ENCODE results near the gene NACC2.
"Not testable (repeated sequence)": the region's sequence is repeated elsewhere in the genome, so short reads cannot be mapped to it uniquely, and the experiment has no call there.

NACC2 gene

GRCh38 chr9:136110082-136111061 lies 15.3 kb upstream of the NACC2 start:
- peak; percentile 30 for DNase-seq (ENCODE audit: low spot score)

GRCh38 chr9:136109351-136110081 lies 14.4 kb upstream of the NACC2 start:
- DNase-seq (ENCODE audit: low spot score): peak; percentile 89

GRCh38 chr9:136108648-136109266 lies 13.7 kb upstream of the NACC2 start:
- DNase-seq (ENCODE audit: low spot score): no peak

GRCh38 chr9:136107953-136108647 lies 13.0 kb upstream of the NACC2 start:
- no peak for DNase-seq (ENCODE audit: low spot score)

DNA sequence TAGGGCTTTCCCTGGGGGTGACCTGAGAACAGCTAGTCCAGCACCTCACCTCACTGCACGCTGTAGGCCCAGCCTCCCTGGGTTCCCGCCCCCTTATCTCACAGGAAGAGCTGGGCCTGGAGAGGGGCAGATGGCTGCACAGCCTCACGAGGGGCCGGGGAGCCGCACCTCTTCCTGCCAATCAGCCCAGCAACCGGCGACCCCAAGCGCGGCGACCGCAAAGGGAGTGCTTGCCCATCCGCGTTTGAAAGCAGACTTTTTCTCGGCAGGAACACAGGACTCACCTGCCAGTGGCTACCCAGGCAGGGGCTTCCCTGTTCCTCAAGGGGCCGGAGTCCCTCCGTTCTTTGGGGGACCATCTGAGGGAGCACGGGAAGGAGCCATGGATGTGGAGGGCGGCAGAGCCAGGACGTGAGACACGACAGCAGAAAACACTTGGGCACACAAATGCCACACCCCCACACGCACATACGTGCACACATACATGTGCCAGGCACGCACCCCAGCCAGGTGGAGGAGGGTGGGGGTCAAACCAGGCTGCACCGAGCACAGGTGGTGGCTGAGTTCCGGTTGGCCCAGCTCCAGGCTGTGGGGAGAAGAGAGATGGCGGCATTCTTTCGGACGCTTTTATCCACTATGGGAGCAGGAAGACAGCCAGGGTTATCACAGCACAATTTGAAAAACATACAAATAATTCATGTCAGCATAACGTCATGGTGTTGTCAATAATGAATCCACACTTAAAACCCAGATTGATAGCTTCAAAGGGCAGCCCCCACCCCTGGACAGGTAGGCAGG lies 12.3 kb upstream of the NACC2 start:
- DNase-seq (ENCODE audit: low spot score): no peak

GRCh38 chr9:136105398-136106135 lies 10.5 kb upstream of the NACC2 start:
- no peak for DNase-seq (ENCODE audit: low spot score)

DNA sequence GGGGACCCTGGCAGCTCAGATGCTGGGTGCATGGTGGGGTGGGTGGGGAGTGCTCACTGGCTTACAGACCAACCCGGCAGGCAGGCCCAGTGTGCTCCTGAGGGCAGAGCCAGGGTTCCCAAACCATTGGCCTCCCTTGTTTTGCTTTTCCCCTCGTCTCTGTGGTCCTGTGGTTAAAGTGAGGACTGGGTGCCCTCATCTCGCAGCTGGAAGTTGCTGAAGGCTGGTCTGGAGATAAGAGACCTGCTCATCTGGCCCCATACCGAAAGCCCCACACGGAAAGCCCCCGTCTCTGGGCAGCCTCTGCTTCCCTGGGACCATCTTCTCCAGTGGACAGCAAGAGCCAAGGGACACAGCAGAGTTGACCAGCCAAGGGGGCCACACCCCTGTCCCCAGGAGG lies 9.8 kb upstream of the NACC2 start:
- DNase-seq (ENCODE audit: low spot score): no peak

- no peak for DNase-seq (ENCODE audit: low spot score)
These were observed 9.4 kb upstream of the NACC2 start for GRCh38 chr9:136104488-136104800.

DNA sequence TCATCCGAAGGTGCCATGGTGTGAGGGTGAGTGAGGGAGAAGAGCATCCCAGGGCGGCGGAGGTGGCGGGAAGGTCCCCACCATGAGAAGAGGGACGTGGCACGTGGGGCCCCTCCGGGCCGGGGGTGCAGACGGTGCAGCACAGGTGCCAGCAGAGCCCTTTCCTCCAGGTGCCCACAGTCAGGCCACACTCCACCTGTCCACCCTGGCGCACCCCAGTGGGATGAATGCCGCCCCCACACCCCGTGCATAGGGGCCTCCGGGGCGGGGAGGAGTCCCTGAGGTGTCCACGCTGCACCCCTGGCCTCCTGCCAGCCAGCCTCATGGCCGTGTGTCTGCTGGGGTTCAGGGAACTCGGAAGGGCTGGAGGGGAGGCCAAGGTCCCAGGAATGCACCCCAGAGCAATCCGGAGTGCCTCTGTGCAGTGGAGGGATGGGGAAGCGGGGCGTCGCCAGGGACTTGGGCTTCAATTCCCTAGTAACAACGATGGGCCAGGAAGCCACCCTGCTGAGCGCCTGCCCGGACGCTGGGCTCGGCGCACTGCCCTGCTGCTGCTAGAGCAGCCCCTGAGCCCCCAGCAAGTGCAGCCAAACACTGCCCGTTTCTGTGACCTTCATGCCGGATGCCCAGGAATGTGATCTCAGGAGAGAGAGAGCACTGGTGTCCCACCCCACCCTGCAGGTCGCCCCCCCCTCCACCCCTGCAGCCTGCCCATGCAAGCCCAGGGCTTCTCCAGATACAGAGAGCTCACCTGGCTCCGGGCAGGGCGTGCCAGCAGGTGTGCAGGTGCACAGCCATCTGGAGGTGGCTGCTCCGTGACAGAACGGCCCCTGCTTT lies 8.8 kb upstream of the NACC2 start:
- DNase-seq (ENCODE audit: low spot score): no peak

GRCh38 chr9:136101615-136102074 lies 6.6 kb upstream of the NACC2 start:
- not testable (repeated sequence) for DNase-seq (ENCODE audit: low spot score)

- DNase-seq (ENCODE audit: low spot score): no peak
These were observed 5.9 kb upstream of the NACC2 start for GRCh38 chr9:136100700-136101614.

DNA sequence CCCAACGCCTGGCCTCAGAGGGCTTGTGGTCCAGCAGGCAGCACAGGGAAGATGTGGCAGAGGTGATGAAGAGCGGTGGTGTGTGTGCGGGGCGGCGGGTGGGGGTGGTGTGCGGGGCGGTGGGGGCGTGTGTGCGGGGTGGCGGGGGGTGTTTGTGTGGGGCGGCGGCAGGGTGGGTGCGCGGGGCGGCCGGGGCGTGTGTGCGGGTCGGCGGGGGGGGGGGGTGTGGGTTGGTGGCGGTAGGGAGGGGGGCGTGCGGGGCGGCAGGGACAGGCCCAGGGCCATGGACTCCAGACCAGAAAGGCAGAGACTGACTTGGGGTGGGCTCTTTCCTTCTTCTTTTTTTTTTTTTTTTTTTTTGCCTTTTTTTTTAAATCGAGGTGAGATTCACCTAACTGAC lies 4.5 kb upstream of the NACC2 start:
- DNase-seq (ENCODE audit: low spot score): no peak

DNA sequence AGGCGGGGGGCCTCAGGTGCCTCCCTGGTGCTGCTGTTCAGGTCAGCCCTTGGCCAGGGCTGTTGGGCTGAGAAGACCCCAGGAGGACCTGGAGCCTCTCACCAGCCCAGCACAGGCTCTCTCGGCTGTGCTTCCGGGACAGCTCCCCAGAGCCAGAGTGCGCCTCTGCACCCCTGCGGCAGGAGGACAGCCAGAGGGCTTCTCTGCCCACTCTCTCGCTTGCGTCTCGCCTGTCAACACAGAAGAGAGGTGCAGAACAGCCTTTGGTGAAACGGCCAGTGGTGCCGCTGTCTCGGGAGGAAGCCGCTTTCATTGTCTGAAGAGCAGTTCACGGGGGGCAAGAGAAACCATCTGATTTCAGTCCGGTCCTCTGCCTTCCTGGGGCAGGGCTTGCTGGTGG lies 3.8 kb upstream of the NACC2 start:
- DNase-seq (ENCODE audit: low spot score): no peak

- no peak for DNase-seq (ENCODE audit: low spot score)
These were observed 3.1 kb upstream of the NACC2 start for GRCh38 chr9:136098210-136098609.

DNA sequence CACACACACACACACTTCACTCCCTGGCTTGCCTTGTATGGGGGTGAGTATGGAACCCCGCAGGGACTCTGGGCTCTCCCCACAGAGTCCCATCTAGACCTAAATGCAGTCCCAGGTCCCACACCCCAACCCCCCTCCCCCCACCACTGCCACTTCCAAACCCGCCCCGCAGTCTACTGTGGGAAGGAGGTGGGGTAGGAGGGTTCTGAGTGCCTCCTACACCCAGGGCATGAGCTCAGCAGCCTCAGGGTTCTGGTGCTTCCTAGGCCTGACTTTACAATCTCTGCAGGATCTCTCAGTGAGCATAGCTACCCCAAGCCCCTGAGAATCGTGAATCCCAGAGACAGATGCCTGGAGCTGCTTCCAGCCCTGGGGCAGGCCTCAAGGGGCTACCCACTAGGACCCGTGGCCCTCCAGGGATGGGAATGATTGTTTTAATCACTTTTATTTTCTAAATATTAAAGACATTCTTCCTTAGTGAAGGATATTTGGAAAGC lies 1.5 kb upstream of the NACC2 start:
- DNase-seq (ENCODE audit: low spot score): no peak

GRCh38 chr9:136093995-136094881 lies 851 bp downstream of the NACC2 start:
- DNase-seq (ENCODE audit: low spot score): no peak

DNA sequence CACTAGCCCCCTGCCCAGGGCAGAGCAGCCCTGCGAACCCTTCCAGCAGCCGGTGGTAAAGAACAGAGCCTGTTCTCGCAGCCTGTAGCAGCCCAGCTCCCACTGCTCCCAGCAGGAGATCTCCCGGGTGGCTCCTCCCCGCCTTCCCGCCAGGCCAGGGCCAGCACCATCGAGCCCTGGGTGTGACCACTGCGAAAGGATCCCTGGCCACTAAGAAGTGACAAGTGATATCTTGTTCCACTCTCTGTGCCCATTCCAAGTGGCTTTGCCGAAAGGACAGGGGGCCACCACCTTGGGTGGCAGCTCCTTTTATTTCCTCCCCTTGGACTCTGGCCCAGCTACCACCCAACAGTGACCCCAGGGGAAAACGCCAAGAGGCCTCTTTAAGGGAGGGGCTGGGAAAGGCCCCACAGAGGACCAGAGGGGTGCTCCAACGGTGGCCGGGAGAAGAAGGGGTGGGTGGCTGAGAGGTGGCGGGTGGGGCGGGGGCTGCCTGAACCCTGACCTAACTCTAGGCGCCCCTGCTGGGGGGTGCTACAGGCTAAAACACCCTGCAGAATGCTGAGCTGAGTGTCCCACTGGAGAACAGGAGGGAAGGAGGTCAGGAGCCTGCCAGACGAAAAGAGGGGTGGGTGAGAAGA lies 1.6 kb downstream of the NACC2 start:
- DNase-seq (ENCODE audit: low spot score): no peak

Measured in NAMALWA (cell line).